Glutamatergic neuron (in vitro differentiated cells): ENCODE data around the gene EVL. TPM values are rescaled to one million over a fixed set of nuclear protein-coding genes. Genes with fewer than 3 reads are reported as not detected.
"Not testable (repeated sequence)": the region's sequence is repeated elsewhere in the genome, so short reads cannot be mapped to it uniquely, and the experiment has no call there.

Experiments
- DNase-seq: peaks from one replicate; pipeline ENCODE4 v3.0.0; 2022
- H3K27ac Mint-ChIP-seq: one replicate; pipeline ENCODE4 v1.8.0; 2020; ENCODE audit warnings: mild to moderate bottlenecking, mixed read lengths, inconsistent platforms; ENCODE audit not compliant: unreplicated experiment
- H3K27me3 Mint-ChIP-seq: one replicate; pipeline ENCODE4 v1.8.0; 2020; ENCODE audit warnings: mild to moderate bottlenecking, moderate library complexity, mixed read lengths, inconsistent platforms; ENCODE audit not compliant: unreplicated experiment
- H3K36me3 Mint-ChIP-seq: one replicate; pipeline ENCODE4 v1.8.0; 2020; ENCODE audit warnings: mild to moderate bottlenecking, mixed read lengths, inconsistent platforms; ENCODE audit not compliant: unreplicated experiment
- H3K4me1 Mint-ChIP-seq: one replicate; pipeline ENCODE4 v1.8.0; 2020; ENCODE audit warnings: mild to moderate bottlenecking, low read depth, mixed read lengths, inconsistent platforms; ENCODE audit not compliant: unreplicated experiment
- H3K4me3 Mint-ChIP-seq: one replicate; pipeline ENCODE4 v1.8.0; 2020; ENCODE audit warnings: mild to moderate bottlenecking, mixed read lengths, inconsistent platforms; ENCODE audit not compliant: unreplicated experiment
- H3K9me3 Mint-ChIP-seq: one replicate; pipeline ENCODE4 v1.8.0; 2020; ENCODE audit warnings: mild to moderate bottlenecking, moderate library complexity, mixed read lengths, inconsistent platforms; ENCODE audit not compliant: unreplicated experiment
- CTCF ChIP-seq: fragments of 200-600 bp; sonication (generic); IDR thresholded peaks from one replicate; pipeline ENCODE4 v1.5.0; 2021; ENCODE audit not compliant: partially characterized antibody, unreplicated experiment
- total RNA-seq: library from RNA; stranded (reverse); fragmentation: NEBNext Ultra II Directional; extraction: Animal tissue kit (Norgen Biotek cat#: 25700); gene quantifications from one replicate; pipeline ENCODE4 v1.2.1, GENCODE V29; 2021; ENCODE audit not compliant: unreplicated experiment

Gene EVL
- total RNA-seq, 1 donor from 2014 or later, result 381 TPM

- H3K9me3 Mint-ChIP-seq, result peaks cover 1% of the 10 kb centered on the region
- no peaks in the 10 kb centered on the region for H3K4me1 Mint-ChIP-seq
- no peak for DNase-seq
- peaks cover 6% of the 10 kb centered on the region for H3K27me3 Mint-ChIP-seq
- TF ChIP-seq CTCF, result no peak
- no peak overlapping the region for H3K4me3 Mint-ChIP-seq
- no peak overlapping the region for H3K27ac Mint-ChIP-seq
- H3K36me3 Mint-ChIP-seq, result peaks cover 4% of the 10 kb centered on the region
These were observed 113.5 kb downstream of the EVL start for GRCh38 chr14:100178691-100179090.

GRCh38 chr14:100180671-100181070, 115.4 kb downstream of the EVL start:
- DNase-seq, H3K4me1 Mint-ChIP-seq, H3K9me3 Mint-ChIP-seq, H3K27me3 Mint-ChIP-seq, H3K27ac Mint-ChIP-seq, H3K4me3 Mint-ChIP-seq, H3K36me3 Mint-ChIP-seq: not testable (repeated sequence)

- H3K9me3 Mint-ChIP-seq, H3K27ac Mint-ChIP-seq, H3K4me3 Mint-ChIP-seq, H3K4me1 Mint-ChIP-seq, H3K27me3 Mint-ChIP-seq, H3K36me3 Mint-ChIP-seq, DNase-seq: not testable (repeated sequence)
These were observed 116.8 kb downstream of the EVL start for GRCh38 chr14:100181876-100182551.

GRCh38 chr14:100187247-100187833, 122.1 kb downstream of the EVL start:
- no peak overlapping the region for H3K4me3 Mint-ChIP-seq
- no peak for TF ChIP-seq CTCF
- no peaks in the 10 kb centered on the region for H3K4me1 Mint-ChIP-seq
- H3K27ac Mint-ChIP-seq, result no peak overlapping the region
- peaks cover 1% of the 10 kb centered on the region for H3K9me3 Mint-ChIP-seq
- DNase-seq, result no peak
- H3K27me3 Mint-ChIP-seq, result peaks cover 3% of the 10 kb centered on the region
- H3K36me3 Mint-ChIP-seq, result no peaks in the 10 kb centered on the region

- DNase-seq, result no peak
- Mint-ChIP-seq H3K4me3 (no peak overlapping the region), H3K36me3 (no peaks in the 10 kb centered on the region), H3K27ac (no peak overlapping the region), H3K27me3 (peaks cover 3% of the 10 kb centered on the region), H3K4me1 (no peaks in the 10 kb centered on the region), H3K9me3 (peaks cover 1% of the 10 kb centered on the region)
- no peak for TF ChIP-seq CTCF
These were observed 123.3 kb downstream of the EVL start for GRCh38 chr14:100188392-100189030.

GRCh38 chr14:100190126-100190525, 124.9 kb downstream of the EVL start:
- no peak overlapping the region for H3K4me3 Mint-ChIP-seq
- H3K36me3 Mint-ChIP-seq, result no peaks in the 10 kb centered on the region
- H3K4me1 Mint-ChIP-seq, result no peaks in the 10 kb centered on the region
- no peak for DNase-seq
- no peak overlapping the region for H3K27ac Mint-ChIP-seq
- no peak for TF ChIP-seq CTCF
- H3K27me3 Mint-ChIP-seq, result peaks cover 5% of the 10 kb centered on the region
- peaks cover 3% of the 10 kb centered on the region for H3K9me3 Mint-ChIP-seq
